HEK293 (cell line): ENCODE measurements around the gene DSCAML1.

Source experiments
- CTCF ChIA-PET: fragments of 350-600 bp; formaldehyde crosslinking; extraction: SDS; loops from one replicate; lab custom pipeline; 2021; ENCODE audit warnings: antibody characterized with exemption; lab: Yijun Ruan, JAX
- POLR2A ChIA-PET: fragments of 300-600 bp; formaldehyde crosslinking; extraction: SDS; loops from one replicate; lab custom pipeline; 2020; ENCODE audit warnings: antibody characterized with exemption, inconsistent platforms; lab: Yijun Ruan, JAX
- H3K27ac ChIP-seq: fragments of 200-500 bp; sonication (Bioruptor generic); 2 replicates; pipeline ENCODE4 v1.5.1; 2014; ENCODE audit warnings: low read depth, low read length, control low read depth, inconsistent platforms; ENCODE audit errors: extremely low read depth
- H3K36me3 ChIP-seq, 2 experiments: fragments of 200-500 bp in 1 of 2; sonication (Bioruptor generic) in 1 of 2; 1 replicate in 1 of 2; 2 replicates in 1 of 2; pipeline ENCODE4 v1.5.1; 2014 to 2017; ENCODE audit warnings: inconsistent platforms in 2 of 2, low read length in 2 of 2; ENCODE audit not compliant: control insufficient read depth in 2 of 2, insufficient read depth in 1 of 2
- H3K4me1 ChIP-seq: fragments of 200-500 bp; sonication (Bioruptor generic); 2 replicates; pipeline ENCODE4 v1.5.1; 2014; ENCODE audit warnings: mild to moderate bottlenecking, low read length, inconsistent platforms; ENCODE audit not compliant: control insufficient read depth, insufficient read depth
- H3K4me3 ChIP-seq: 2 replicates; pipeline ENCODE4 v1.5.1; 2011; ENCODE audit warnings: low read depth, mild to moderate bottlenecking, control low read depth, low read length, moderate library complexity
- H3K9me3 ChIP-seq: fragments of 200-500 bp; sonication (Bioruptor generic); 2 replicates; pipeline ENCODE4 v1.5.1; 2014; ENCODE audit warnings: low read depth, low read length, inconsistent platforms; ENCODE audit not compliant: control insufficient read depth, insufficient read depth
- EGR2 ChIP-seq: fragments of 450-650 bp; formaldehyde crosslinking; IDR thresholded peaks from 2 replicates; pipeline ENCODE4 v1.5.1; 2016; ENCODE audit warnings: low read depth, missing biosample characterization, missing genetic modification characterization
- KLF16 ChIP-seq: fragments of 450-650 bp; formaldehyde crosslinking; IDR thresholded peaks from 2 replicates; pipeline ENCODE4 v1.5.1; 2017; ENCODE audit warnings: missing biosample characterization, missing genetic modification characterization
- KLF8 ChIP-seq: fragments of 450-650 bp; formaldehyde crosslinking; IDR thresholded peaks from 2 replicates; pipeline ENCODE4 v1.5.1; 2016; ENCODE audit warnings: missing biosample characterization, missing genetic modification characterization
- TSHZ1 ChIP-seq: fragments of 450-650 bp; formaldehyde crosslinking; IDR thresholded peaks from 2 replicates; pipeline ENCODE4 v1.5.1; 2016; ENCODE audit warnings: missing biosample characterization, missing genetic modification characterization, borderline replicate concordance
- ZBTB20 ChIP-seq: fragments of 450-650 bp; formaldehyde crosslinking; IDR thresholded peaks from 2 replicates; pipeline ENCODE4 v1.5.1; 2016; ENCODE audit warnings: missing biosample characterization, missing genetic modification characterization
- ZBTB8A ChIP-seq: fragments of 450-650 bp; formaldehyde crosslinking; IDR thresholded peaks from 2 replicates; pipeline ENCODE4 v1.5.1; 2016; ENCODE audit warnings: missing biosample characterization, missing genetic modification characterization
- ZFP3 ChIP-seq: fragments of 450-650 bp; formaldehyde crosslinking; IDR thresholded peaks from 2 replicates; pipeline ENCODE4 v1.5.1; 2016; ENCODE audit warnings: low read depth, missing biosample characterization, missing genetic modification characterization
- ZNF10 ChIP-seq: fragments of 450-650 bp; formaldehyde crosslinking; IDR thresholded peaks from 2 replicates; pipeline ENCODE4 v1.5.1; 2017; ENCODE audit warnings: missing biosample characterization, missing genetic modification characterization
- ZNF175 ChIP-seq: fragments of 450-650 bp; formaldehyde crosslinking; IDR thresholded peaks from 2 replicates; pipeline ENCODE4 v1.5.1; 2016; ENCODE audit warnings: missing biosample characterization, missing genetic modification characterization
- ZNF211 ChIP-seq: fragments of 450-650 bp; formaldehyde crosslinking; IDR thresholded peaks from 2 replicates; pipeline ENCODE4 v1.5.1; 2016; ENCODE audit warnings: low read depth, missing biosample characterization, missing genetic modification characterization
- ZNF248 ChIP-seq: fragments of 450-650 bp; formaldehyde crosslinking; IDR thresholded peaks from 2 replicates; pipeline ENCODE4 v1.5.1; 2017; ENCODE audit warnings: missing biosample characterization, missing genetic modification characterization
- ZNF366 ChIP-seq: fragments of 450-650 bp; formaldehyde crosslinking; conservative IDR thresholded peaks from 2 replicates; pipeline ENCODE4 v1.5.1; 2016; ENCODE audit warnings: missing biosample characterization, missing genetic modification characterization
- ZNF416 ChIP-seq: fragments of 450-650 bp; formaldehyde crosslinking; IDR thresholded peaks from 2 replicates; pipeline ENCODE4 v1.5.1; 2016; ENCODE audit warnings: missing biosample characterization, missing genetic modification characterization
- ZNF433 ChIP-seq: fragments of 450-650 bp; formaldehyde crosslinking; IDR thresholded peaks from 2 replicates; pipeline ENCODE4 v1.5.1; 2016; ENCODE audit warnings: missing biosample characterization, missing genetic modification characterization, low read depth
- ZNF529 ChIP-seq: fragments of 450-650 bp; formaldehyde crosslinking; IDR thresholded peaks from 2 replicates; pipeline ENCODE4 v1.5.1; 2017; ENCODE audit warnings: missing genetic modification characterization, missing biosample characterization; ENCODE audit not compliant: insufficient replicate concordance
- ZNF558 ChIP-seq: fragments of 450-650 bp; formaldehyde crosslinking; IDR thresholded peaks from 2 replicates; pipeline ENCODE4 v1.5.1; 2016; ENCODE audit warnings: missing biosample characterization, missing genetic modification characterization
- ZNF561 ChIP-seq: fragments of 450-650 bp; IDR thresholded peaks from 2 replicates; pipeline ENCODE4 v1.5.1; 2018; ENCODE audit warnings: missing biosample characterization, missing genetic modification characterization, borderline replicate concordance
- ZNF585B ChIP-seq: fragments of 450-650 bp; formaldehyde crosslinking; IDR thresholded peaks from 2 replicates; pipeline ENCODE4 v1.5.1; 2016; ENCODE audit warnings: missing biosample characterization, missing genetic modification characterization
- ZNF626 ChIP-seq: fragments of 450-650 bp; sonication (Bioruptor Pico); formaldehyde crosslinking; IDR thresholded peaks from 2 replicates; pipeline ENCODE4 v1.5.1; 2018; ENCODE audit warnings: missing biosample characterization, missing genetic modification characterization, inconsistent platforms
- ZNF654 ChIP-seq: fragments of 450-650 bp; formaldehyde crosslinking; IDR thresholded peaks from 2 replicates; pipeline ENCODE4 v1.5.1; 2016; ENCODE audit warnings: low read depth, missing biosample characterization, missing genetic modification characterization
- ZSCAN4 ChIP-seq: fragments of 450-650 bp; formaldehyde crosslinking; IDR thresholded peaks from 2 replicates; pipeline ENCODE4 v1.5.1; 2017; ENCODE audit warnings: missing biosample characterization, missing genetic modification characterization
- TF ChIP-seq, protein P1 (sequence below): fragments of 450-650 bp; formaldehyde crosslinking; conservative IDR thresholded peaks from 2 replicates; pipeline ENCODE4 v1.5.1; 2016; ENCODE audit warnings: low read depth, missing biosample characterization, missing genetic modification characterization
- TF ChIP-seq, protein P2 (sequence below): fragments of 450-650 bp; formaldehyde crosslinking; IDR thresholded peaks from 2 replicates; pipeline ENCODE4 v1.5.1; 2016; ENCODE audit warnings: missing biosample characterization, missing genetic modification characterization
- TF ChIP-seq, protein P3 (sequence below): fragments of 450-650 bp; formaldehyde crosslinking; IDR thresholded peaks from 2 replicates; pipeline ENCODE4 v1.5.1; 2016; ENCODE audit warnings: missing biosample characterization, missing genetic modification characterization

Gene DSCAML1

GRCh38 chr11:117587416-117587815 lies 209.6 kb downstream of the DSCAML1 start (continued):
- no peak for TF ChIP-seq ZNF558 (tag by site-specific recombination)
- TF ChIP-seq, all 188 proteins: peak for 0

DNA sequence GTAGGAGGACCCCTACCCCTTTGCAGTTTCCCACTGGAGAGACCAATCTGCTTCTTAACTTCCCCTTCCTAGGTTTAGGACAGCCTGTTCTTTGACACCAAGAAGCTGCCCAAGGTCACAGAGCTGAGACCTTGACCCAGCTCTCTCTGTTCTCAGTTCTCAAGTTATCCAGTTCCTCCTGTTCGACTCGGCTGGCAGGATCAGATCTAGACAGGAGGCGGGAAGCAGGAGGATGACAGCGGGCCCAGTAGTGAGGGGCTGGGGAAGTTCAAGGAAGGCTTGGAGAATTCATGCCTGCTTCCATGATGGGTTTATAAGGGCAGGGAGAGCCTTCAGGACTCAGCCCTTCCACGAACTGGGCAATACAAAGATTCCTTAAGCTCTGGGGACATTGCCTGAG lies 210.6 kb downstream of the DSCAML1 start:
- Histone ChIP-seq H3K4me3 (no peak overlapping the region), H3K36me3 (no peaks in the 10 kb centered on the region), H3K27ac (no peak overlapping the region)
- TF ChIP-seq ZNF211 (tag by site-specific recombination) (no peak), ZNF433 (tag by site-specific recombination) (no peak), ZNF654 (tag by site-specific recombination) (no peak), ZNF175 (no peak), ZNF585B (tag by site-specific recombination) (no peak), ZNF529 (no peak), ZBTB20 (tag by site-specific recombination) (no peak), KLF8 (tag by site-specific recombination) (no peak), ZBTB8A (tag by site-specific recombination) (no peak), ZFP3 (no peak), EGR2 (tag by site-specific recombination) (no peak), ZNF10 (tag by site-specific recombination) (no peak), ZNF626 (no peak), ZNF561 (tag by site-specific recombination) (no peak)
- TF ChIP-seq, protein P1, sequence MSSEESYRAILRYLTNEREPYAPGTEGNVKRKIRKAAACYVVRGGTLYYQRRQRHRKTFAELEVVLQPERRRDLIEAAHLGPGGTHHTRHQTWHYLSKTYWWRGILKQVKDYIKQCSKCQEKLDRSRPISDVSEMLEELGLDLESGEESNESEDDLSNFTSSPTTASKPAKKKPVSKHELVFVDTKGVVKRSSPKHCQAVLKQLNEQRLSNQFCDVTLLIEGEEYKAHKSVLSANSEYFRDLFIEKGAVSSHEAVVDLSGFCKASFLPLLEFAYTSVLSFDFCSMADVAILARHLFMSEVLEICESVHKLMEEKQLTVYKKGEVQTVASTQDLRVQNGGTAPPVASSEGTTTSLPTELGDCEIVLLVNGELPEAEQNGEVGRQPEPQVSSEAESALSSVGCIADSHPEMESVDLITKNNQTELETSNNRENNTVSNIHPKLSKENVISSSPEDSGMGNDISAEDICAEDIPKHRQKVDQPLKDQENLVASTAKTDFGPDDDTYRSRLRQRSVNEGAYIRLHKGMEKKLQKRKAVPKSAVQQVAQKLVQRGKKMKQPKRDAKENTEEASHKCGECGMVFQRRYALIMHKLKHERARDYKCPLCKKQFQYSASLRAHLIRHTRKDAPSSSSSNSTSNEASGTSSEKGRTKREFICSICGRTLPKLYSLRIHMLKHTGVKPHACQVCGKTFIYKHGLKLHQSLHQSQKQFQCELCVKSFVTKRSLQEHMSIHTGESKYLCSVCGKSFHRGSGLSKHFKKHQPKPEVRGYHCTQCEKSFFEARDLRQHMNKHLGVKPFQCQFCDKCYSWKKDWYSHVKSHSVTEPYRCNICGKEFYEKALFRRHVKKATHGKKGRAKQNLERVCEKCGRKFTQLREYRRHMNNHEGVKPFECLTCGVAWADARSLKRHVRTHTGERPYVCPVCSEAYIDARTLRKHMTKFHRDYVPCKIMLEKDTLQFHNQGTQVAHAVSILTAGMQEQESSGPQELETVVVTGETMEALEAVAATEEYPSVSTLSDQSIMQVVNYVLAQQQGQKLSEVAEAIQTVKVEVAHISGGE (tag by site-specific recombination) = no peak
- TF ChIP-seq, protein P2, sequence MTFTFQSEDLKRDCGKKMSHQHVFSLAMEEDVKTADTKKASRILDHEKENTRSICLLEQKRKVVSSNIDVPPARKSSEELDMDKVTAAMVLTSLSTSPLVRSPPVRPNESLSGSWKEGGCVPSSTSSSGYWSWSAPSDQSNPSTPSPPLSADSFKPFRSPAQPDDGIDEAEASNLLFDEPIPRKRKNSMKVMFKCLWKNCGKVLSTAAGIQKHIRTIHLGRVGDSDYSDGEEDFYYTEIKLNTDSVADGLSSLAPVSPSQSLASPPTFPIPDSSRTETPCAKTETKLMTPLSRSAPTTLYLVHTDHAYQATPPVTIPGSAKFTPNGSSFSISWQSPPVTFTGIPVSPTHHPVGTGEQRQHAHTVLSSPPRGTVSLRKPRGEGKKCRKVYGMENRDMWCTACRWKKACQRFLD (tag by site-specific recombination) = no peak
- TF ChIP-seq, all 188 proteins: peak for 0
- Histone ChIP-seq H3K4me1 (no peaks in the 10 kb centered on the region), H3K9me3 (no peaks in the 10 kb centered on the region)
- CTCF ChIA-PET = interaction anchor here (0.7 kb wide), 1 partner anchor 17 kb away, joined by 3 read pairs; no protein-coding TSS in a partner anchor
- POLR2A ChIA-PET = interaction anchor here (0.6 kb wide), 1 partner anchor 70 kb away, joined by 3 read pairs; no protein-coding TSS in a partner anchor

GRCh38 chr11:117585631-117586030 lies 211.4 kb downstream of the DSCAML1 start:
- ChIA-PET POLR2A (no interaction called here), CTCF (no interaction called here)
- no peaks in the 10 kb centered on the region for H3K9me3 ChIP-seq
- no peak overlapping the region for H3K27ac ChIP-seq
- H3K4me1 ChIP-seq = no peaks in the 10 kb centered on the region
- no peak overlapping the region for H3K4me3 ChIP-seq
- no peaks in the 10 kb centered on the region for H3K36me3 ChIP-seq
- TF ChIP-seq ZNF416 (tag by site-specific recombination) = no peak
- TF ChIP-seq, protein P3, sequence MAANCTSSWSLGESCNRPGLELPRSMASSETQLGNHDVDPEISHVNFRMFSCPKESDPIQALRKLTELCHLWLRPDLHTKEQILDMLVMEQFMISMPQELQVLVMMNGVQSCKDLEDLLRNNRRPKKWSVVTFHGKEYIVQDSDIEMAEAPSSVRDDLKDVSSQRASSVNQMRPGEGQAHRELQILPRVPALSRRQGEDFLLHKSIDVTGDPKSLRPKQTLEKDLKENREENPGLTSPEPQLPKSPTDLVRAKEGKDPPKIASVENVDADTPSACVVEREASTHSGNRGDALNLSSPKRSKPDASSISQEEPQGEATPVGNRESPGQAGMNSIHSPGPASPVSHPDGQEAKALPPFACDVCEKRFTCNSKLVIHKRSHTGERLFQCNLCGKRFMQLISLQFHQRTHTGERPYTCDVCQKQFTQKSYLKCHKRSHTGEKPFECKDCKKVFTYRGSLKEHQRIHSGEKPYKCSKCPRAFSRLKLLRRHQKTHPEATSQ (tag by site-specific recombination) = no peak
- TF ChIP-seq TSHZ1 = no peak
- no peak for TF ChIP-seq KLF16 (tag by site-specific recombination)
- no peak for TF ChIP-seq ZSCAN4 (tag by site-specific recombination)
- no peak for TF ChIP-seq ZNF366 (tag by site-specific recombination)
- no peak for TF ChIP-seq ZNF248 (tag by site-specific recombination)
